WTC11 (cell line): Measurements from ENCODE around the gene BDH1. TPM values are rescaled to one million over a fixed set of nuclear protein-coding genes. Genes with fewer than 3 reads are reported as not detected.

ENCODE experiments used
- ATAC-seq: fragments of 200-7000 bp; cut with Tn5 transposase; 2 replicates; pipeline ENCODE4 v1.10.0; 2021; ENCODE audit warnings: mild to moderate bottlenecking, moderate library complexity
- Bru-seq: library from RNA; stranded (reverse); fragments of 400-500 nt; gene quantifications from one replicate; lab custom pipeline; 2021; lab: Mats Ljungman, UMichigan
- CTCF ChIA-PET: fragments of 300-600 bp; sonication (Branson Sonifier 250); formaldehyde crosslinking; loops from one replicate; lab custom pipeline; 2021; ENCODE audit warnings: antibody characterized with exemption; lab: Charles Lee
- POLR2A ChIA-PET: fragments of 350-600 bp; sonication (Branson Sonifier 250); formaldehyde crosslinking; loops from one replicate; lab custom pipeline; 2021; ENCODE audit warnings: antibody characterized with exemption; lab: Charles Lee
- DNase-seq: peaks from one replicate; pipeline ENCODE4 v3.0.0; 2021; ENCODE audit warnings: low spot score
- H3K27ac Mint-ChIP-seq: 2 replicates; pipeline ENCODE4 v1.8.0; 2021; ENCODE audit warnings: mixed read lengths
- H3K27me3 Mint-ChIP-seq: 2 replicates; pipeline ENCODE4 v1.8.0; 2021; ENCODE audit warnings: low read depth, mild to moderate bottlenecking, moderate library complexity, mixed read lengths
- H3K36me3 Mint-ChIP-seq: 2 replicates; pipeline ENCODE4 v1.8.0; 2021; ENCODE audit warnings: mixed read lengths
- H3K4me1 Mint-ChIP-seq: 2 replicates; pipeline ENCODE4 v1.8.0; 2022; ENCODE audit warnings: mixed read lengths
- H3K4me3 Mint-ChIP-seq: 2 replicates; pipeline ENCODE4 v1.8.0; 2021; ENCODE audit warnings: mild to moderate bottlenecking, moderate library complexity, mixed read lengths
- H3K9me3 Mint-ChIP-seq: 2 replicates; pipeline ENCODE4 v1.8.0; 2021; ENCODE audit warnings: mixed read lengths
- ATF2 ChIP-seq: sonication (generic); formaldehyde crosslinking; IDR thresholded peaks from 2 replicates; pipeline ENCODE4 v1.8.1; 2022; ENCODE audit warnings: low read depth, missing genetic modification reagents, borderline replicate concordance
- ATF3 ChIP-seq: sonication (generic); formaldehyde crosslinking; conservative IDR thresholded peaks from 2 replicates; pipeline ENCODE4 v1.8.1; 2022; ENCODE audit warnings: mild to moderate bottlenecking, missing genetic modification reagents
- CBFB ChIP-seq: sonication (generic); formaldehyde crosslinking; IDR thresholded peaks from 2 replicates; pipeline ENCODE4 v1.8.1; 2022; ENCODE audit warnings: mild to moderate bottlenecking, low read depth, missing genetic modification reagents
- E2F1 ChIP-seq: sonication (generic); formaldehyde crosslinking; IDR thresholded peaks from 2 replicates; pipeline ENCODE4 v1.8.0; 2022; ENCODE audit warnings: mild to moderate bottlenecking, missing genetic modification reagents
- E2F4 ChIP-seq: sonication (generic); formaldehyde crosslinking; IDR thresholded peaks from 2 replicates; pipeline ENCODE4 v1.8.1; 2022; ENCODE audit warnings: low read depth, mild to moderate bottlenecking, moderate library complexity, missing genetic modification reagents, borderline replicate concordance
- E2F5 ChIP-seq: sonication (generic); formaldehyde crosslinking; IDR thresholded peaks from 2 replicates; pipeline ENCODE4 v1.8.1; 2022; ENCODE audit warnings: mild to moderate bottlenecking, moderate library complexity, missing genetic modification reagents
- ETV6 ChIP-seq: sonication (generic); formaldehyde crosslinking; IDR thresholded peaks from 2 replicates; pipeline ENCODE4 v1.8.1; 2022; ENCODE audit warnings: mild to moderate bottlenecking, missing genetic modification reagents
- FOXK1 ChIP-seq: sonication (generic); formaldehyde crosslinking; IDR thresholded peaks from 2 replicates; pipeline ENCODE4 v1.8.0; 2022; ENCODE audit warnings: mild to moderate bottlenecking, moderate library complexity, missing genetic modification reagents
- FOXP1 ChIP-seq: sonication (generic); formaldehyde crosslinking; IDR thresholded peaks from 2 replicates; pipeline ENCODE4 v1.8.0; 2022; ENCODE audit warnings: missing genetic modification reagents, mild to moderate bottlenecking, moderate library complexity, borderline replicate concordance
- IRF2 ChIP-seq: sonication (generic); formaldehyde crosslinking; IDR thresholded peaks from 2 replicates; pipeline ENCODE4 v1.8.0; 2022; ENCODE audit warnings: low read depth, missing genetic modification reagents, borderline replicate concordance
- MAX ChIP-seq: sonication (generic); formaldehyde crosslinking; IDR thresholded peaks from 2 replicates; pipeline ENCODE4 v1.8.0; 2022; ENCODE audit warnings: mild to moderate bottlenecking, missing genetic modification reagents
- NFATC4 ChIP-seq: fragments of 250-450 bp; sonication (Bioruptor Pico); IDR thresholded peaks from 2 replicates; pipeline ENCODE4 v1.9.0; 2021; ENCODE audit warnings: mild to moderate bottlenecking
- NR3C1 ChIP-seq: sonication (generic); formaldehyde crosslinking; conservative IDR thresholded peaks from 2 replicates; pipeline ENCODE4 v1.8.1; 2023; ENCODE audit warnings: low read depth, mild to moderate bottlenecking, missing genetic modification reagents
- RORB ChIP-seq: fragments of 250-450 bp; sonication (Bioruptor Pico); IDR thresholded peaks from 2 replicates; pipeline ENCODE4 v1.9.0; 2021; ENCODE audit warnings: mild to moderate bottlenecking
- SMAD3 ChIP-seq: sonication (generic); formaldehyde crosslinking; IDR thresholded peaks from 2 replicates; pipeline ENCODE4 v1.8.0; 2022; ENCODE audit warnings: missing genetic modification reagents, mild to moderate bottlenecking, borderline replicate concordance
- SP1 ChIP-seq: sonication (generic); formaldehyde crosslinking; conservative IDR thresholded peaks from 2 replicates; pipeline ENCODE4 v1.8.1; 2022; ENCODE audit warnings: missing genetic modification reagents
- USF2 ChIP-seq: sonication (generic); formaldehyde crosslinking; IDR thresholded peaks from 2 replicates; pipeline ENCODE4 v1.8.1; 2023; ENCODE audit warnings: mild to moderate bottlenecking, missing genetic modification reagents, moderate library complexity
- ZBTB21 ChIP-seq: sonication (generic); formaldehyde crosslinking; IDR thresholded peaks from 2 replicates; pipeline ENCODE4 v1.8.1; 2023; ENCODE audit warnings: mild to moderate bottlenecking, missing genetic modification reagents, borderline replicate concordance
- ZNF219 ChIP-seq: sonication (generic); formaldehyde crosslinking; IDR thresholded peaks from 2 replicates; pipeline ENCODE4 v1.8.0; 2023; ENCODE audit warnings: missing genetic modification reagents, mild to moderate bottlenecking, borderline replicate concordance
- ZNF263 ChIP-seq: sonication (generic); formaldehyde crosslinking; IDR thresholded peaks from 2 replicates; pipeline ENCODE4 v1.8.1; 2022; ENCODE audit warnings: low read depth, mild to moderate bottlenecking, moderate library complexity, missing genetic modification reagents
- ZNF317 ChIP-seq: sonication (generic); formaldehyde crosslinking; IDR thresholded peaks from 2 replicates; pipeline ENCODE4 v1.8.1; 2023; ENCODE audit warnings: low read depth, mild to moderate bottlenecking, moderate library complexity, missing genetic modification reagents, borderline replicate concordance
- ZNF423 ChIP-seq: fragments of 250-450 bp; sonication (Bioruptor Pico); IDR thresholded peaks from 2 replicates; pipeline ENCODE4 v2.1.2; 2022; ENCODE audit warnings: mild to moderate bottlenecking, moderate library complexity
- long read RNA-seq, 3 experiments: library from RNA in 1 of 3; library from capped mRNA in 1 of 3; library from polyadenylated mRNA in 1 of 3; unstranded in 2 of 3; stranded (forward) in 1 of 3; transcript quantifications; one replicate each; pipeline ENCODE4 v2.0.0, GENCODE V29; 2021
- total RNA-seq: library from RNA; stranded (reverse); gene quantifications from 3 replicates; pipeline ENCODE4 v1.2.3, GENCODE V29; 2021

Gene BDH1
- total RNA-seq (26.8 to 32.5 TPM (median 29.9 TPM) in 3 replicates), Bru-seq, nascent RNA (percentile 56 among the genes with signal in this experiment)
- long read RNA-seq, experiment 1, transcript BDH1-202 (7 exons, 3,455 nt): major isoform, 55 of 78 reads
- long read RNA-seq, experiment 1, transcript BDH1-203 (8 exons, 3,546 nt): minor isoform, 11 of 78 reads
- long read RNA-seq, experiment 1, partial matches to known transcripts: 1 of 78 reads
- long read RNA-seq, experiment 1, other reads (novel, unspliced or antisense): 8 of 78 reads
- long read RNA-seq, experiment 2, transcript BDH1-202 (7 exons, 3,455 nt): major isoform, 11 of 34 reads
- long read RNA-seq, experiment 2, partial matches to known transcripts: 5 of 34 reads
- long read RNA-seq, experiment 2, other reads (novel, unspliced or antisense): 12 of 34 reads
- long read RNA-seq, experiment 3, transcript BDH1-202 (7 exons, 3,455 nt): major isoform, 22 of 26 reads
- long read RNA-seq, experiment 3, partial matches to known transcripts: 0 of 26 reads
- long read RNA-seq, experiment 3, other reads (novel, unspliced or antisense): 1 of 26 reads

GRCh38 chr3:197555281-197556261 is at the start of gene BDH1:
BDH1 (minus strand) TSS chr3:197555968; CDS start chr3:197546443, 9,525 bp downstream.
- CTCF ChIA-PET: interaction anchor here (0.6 to 2.1 kb wide), 5 partner anchors 12 to 44 kb away, joined by 3 to 12 read pairs (median 3); no protein-coding TSS in a partner anchor
- Mint-ChIP-seq H3K27me3 (peaks cover 40% of the 10 kb centered on the region), H3K4me1 (peaks cover 57% of the 10 kb centered on the region), H3K9me3 (peaks cover 15% of the 10 kb centered on the region), H3K36me3 (peaks cover 6% of the 10 kb centered on the region), H3K4me3 (peak within 1 kb of the TSS; percentile 70), H3K27ac (peak within 1 kb of the TSS; percentile 70; the same call in 1 of the 2 replicates)
- ATAC-seq (peak; percentile 10), DNase-seq (peak; percentile 59)
- POLR2A ChIA-PET: no interaction called here
- TF ChIP-seq ZNF423 (CRISPR knock-in tag) (peak; percentile 50), ZBTB21 (CRISPR knock-in tag) (peak; percentile 79), SMAD3 (CRISPR knock-in tag) (0 out of 2 replicates have a peak, but pooled peaks have one; percentile 6), IRF2 (CRISPR knock-in tag) (no peak; the same call in none of the 2 replicates), E2F5 (CRISPR knock-in tag) (peak; percentile 48; the same call in 1 of the 2 replicates), ETV6 (CRISPR knock-in tag) (peak; percentile 27; the same call in 1 of the 2 replicates), MAX (CRISPR knock-in tag) (peak; percentile 53), CBFB (CRISPR knock-in tag) (0 out of 2 replicates have a peak, but pooled peaks have one; percentile 45), FOXK1 (CRISPR knock-in tag) (peak; percentile 53; the same call in 1 of the 2 replicates), ATF2 (CRISPR knock-in tag) (peak; percentile 71; the same call in 1 of the 2 replicates), SP1 (CRISPR knock-in tag) (peak; percentile 45), E2F4 (CRISPR knock-in tag) (peak; percentile 41; the same call in 1 of the 2 replicates), ZNF263 (CRISPR knock-in tag) (peak; percentile 81), E2F1 (CRISPR knock-in tag) (no peak), FOXP1 (0 out of 2 replicates have a peak, but pooled peaks have one; percentile 18), ATF3 (CRISPR knock-in tag) (peak; percentile 68; the same call in 1 of the 2 replicates), NFATC4 (CRISPR knock-in tag) (no peak), ZNF317 (CRISPR knock-in tag) (no peak), USF2 (peak; percentile 55; the same call in 1 of the 2 replicates), RORB (CRISPR knock-in tag) (no peak), ZNF219 (CRISPR knock-in tag) (peak; percentile 85), NR3C1 (no peak)
